Measurements from ENCODE around the gene CAMTA2. TPM values are rescaled to one million over a fixed set of nuclear protein-coding genes. Genes with fewer than 3 reads are reported as not detected.

CAMTA2 gene
- polyA plus RNA-seq, 2 of the 4 experiments (the other 2 are of a cell fraction), result 12.4 to 30.3 TPM

GRCh38 chr17:4949321-4950074 is 38.0 kb downstream of the CAMTA2 start (continued):
- TF ChIP-seq FOSL2 (IDR thresholded peaks at IDR 0.05) (no peak), FOSL2 (CRISPR knock-in tag; IDR thresholded peaks at IDR 0.05) (peak; percentile 83), CEBPB (IDR thresholded peaks at IDR 0.05) (0 out of 4 replicates have a peak, but pooled peaks of 1 of the 2 experiments have one; percentile 9), HOXB13 (CRISPR knock-in tag; IDR thresholded peaks at IDR 0.05; ENCODE audit: low read depth) (peak; percentile 64; the same call in 1 of the 2 replicates), GATA3 (IDR thresholded peaks at IDR 0.05; ENCODE audit: borderline replicate concordance) (0 out of 2 replicates have a peak, but pooled peaks have one; percentile 12), HOXB5 (CRISPR knock-in tag; IDR thresholded peaks at IDR 0.05) (peak; percentile 80; the same call in 1 of the 2 replicates), CBX2 (IDR thresholded peaks at IDR 0.05; ENCODE audit: borderline replicate concordance, low read depth) (no peak), HES2 (IDR thresholded peaks at IDR 0.05) (no peak), PHF8 (IDR thresholded peaks at IDR 0.05; ENCODE audit: borderline replicate concordance, low read depth) (0 out of 2 replicates have a peak, but pooled peaks have one; percentile 4), CTCF (IDR thresholded peaks at IDR 0.05) (no peak), USF2 (IDR thresholded peaks at IDR 0.05) (peak; percentile 67), EP300 (IDR thresholded peaks at IDR 0.05) (peak in 1 of 2 experiments; percentile 45; a peak in 2 of 5 replicates), TFCP2L1 (CRISPR knock-in tag; IDR thresholded peaks at IDR 0.05) (peak; percentile 64; the same call in 1 of the 2 replicates), POLR2A (IDR thresholded peaks at IDR 0.05; ENCODE audit: low read length) (peak; percentile 54), E2F6 (IDR thresholded peaks at IDR 0.05; ENCODE audit: borderline replicate concordance, low read depth) (peak; percentile 98), CBX8 (IDR thresholded peaks at IDR 0.05) (no peak), MAX (IDR thresholded peaks at IDR 0.05) (peak; percentile 99)

GRCh38 chr17:4948931-4949320 is 38.5 kb downstream of the CAMTA2 start:
- DNase-seq (ENCODE audit: low read depth in 1 of 2, low spot score in 1 of 2), result peak; percentile 95 to 98
- TF ChIP-seq RCOR1 (IDR thresholded peaks at IDR 0.05; ENCODE audit: low read depth, low read length), result no peak
- no peak for TF ChIP-seq ZC3H11A (IDR thresholded peaks at IDR 0.05)
- TF ChIP-seq CBX2 (IDR thresholded peaks at IDR 0.05; ENCODE audit: borderline replicate concordance, low read depth), result no peak
- TF ChIP-seq RNF2 (IDR thresholded peaks at IDR 0.05; ENCODE audit: borderline replicate concordance, low read depth), result no peak
- TF ChIP-seq HOXB13 (CRISPR knock-in tag; IDR thresholded peaks at IDR 0.05; ENCODE audit: low read depth), result no peak
- no peak for TF ChIP-seq EHF (CRISPR knock-in tag; IDR thresholded peaks at IDR 0.05)
- no peak for TF ChIP-seq ZSCAN20 (CRISPR knock-in tag; IDR thresholded peaks at IDR 0.05)
- peak; percentile 56 for TF ChIP-seq TP53 (CRISPR knock-in tag; IDR thresholded peaks at IDR 0.05)
- no peak for TF ChIP-seq ESRRA (IDR thresholded peaks at IDR 0.05; ENCODE audit: borderline replicate concordance, low read length)
- TF ChIP-seq FOSL2 (IDR thresholded peaks at IDR 0.05), result no peak; the same call in 1 of the 2 replicates
- TF ChIP-seq FOSL2 (CRISPR knock-in tag; IDR thresholded peaks at IDR 0.05), result peak; percentile 51; the same call in 1 of the 2 replicates
- no peak for TF ChIP-seq SMC3 (IDR thresholded peaks at IDR 0.05)
- TF ChIP-seq FOXS1 (CRISPR knock-in tag; IDR thresholded peaks at IDR 0.05), result no peak
- TF ChIP-seq CHD4 (IDR thresholded peaks at IDR 0.05; ENCODE audit: borderline replicate concordance), result no peak
- peak; percentile 64 for TF ChIP-seq POLR2A (IDR thresholded peaks at IDR 0.05; ENCODE audit: low read length)
- no peak for TF ChIP-seq NFE2L2 (conservative IDR thresholded peaks at IDR 0.05; ENCODE audit: low read length)
- peak; percentile 15; the same call in 1 of the 2 replicates for TF ChIP-seq E2F6 (IDR thresholded peaks at IDR 0.05; ENCODE audit: borderline replicate concordance, low read depth)
- TF ChIP-seq MYC (IDR thresholded peaks at IDR 0.05; ENCODE audit: borderline replicate concordance, low read length), result peak; percentile 69
- peak overlapping the region; percentile 98 for H3K4me3 ChIP-seq
- CTCF ChIA-PET, result interaction anchor here (0.6 to 1.5 kb wide), 4 partner anchors 16 to 39 kb away, joined by 3 read pairs; partner anchors contain the start of genes CAMTA2 and SPAG7
- WGBS (ENCODE audit: missing lambda C conversion rate), result 3% methylated on average over 30 of the region's 40 CpGs
- POLR2A ChIA-PET, result interaction anchor here (0.9 to 5.3 kb wide), 8 partner anchors 9 to 239 kb away, joined by 3 to 68 read pairs (median 6); partner anchors contain the start of genes ARRB2, INCA1, KIF1C and RNF167
- H3K4me2 ChIP-seq, result peak overlapping the region; percentile 99
- H3K9me3 ChIP-seq, result no peaks in the 10 kb centered on the region
- H3K4me1 ChIP-seq, result peaks cover 54% of the 10 kb centered on the region
- peak overlapping the region; percentile 99 for H3K27ac ChIP-seq
- peak; percentile 56 for FAIRE-seq
- ATAC-seq, result peak; percentile 47 to 69

Data from A549 (cell line).